ENCODE measurements around the gene CBX1.

Gene CBX1

DNA sequence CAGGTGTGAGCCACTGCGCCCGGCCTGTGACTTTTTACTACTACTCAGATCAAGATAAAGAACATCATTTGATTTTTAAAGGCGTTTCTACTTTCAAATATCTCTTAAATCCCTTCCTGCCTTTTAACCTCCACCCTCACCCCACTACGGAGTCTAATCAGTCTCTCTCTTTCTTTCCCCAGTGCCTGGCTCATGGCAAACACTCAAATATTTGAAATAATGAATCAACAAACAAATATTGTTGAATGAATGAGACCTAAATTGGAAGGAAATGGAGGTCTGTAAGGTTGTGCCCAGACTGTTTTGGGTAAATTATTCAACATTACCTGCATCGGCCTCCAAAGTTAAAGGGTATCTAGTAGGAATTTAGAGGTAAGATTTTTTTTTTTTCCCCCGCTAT lies 78.4 kb downstream of the CBX1 start:
- TF ChIP-seq, protein P1, sequence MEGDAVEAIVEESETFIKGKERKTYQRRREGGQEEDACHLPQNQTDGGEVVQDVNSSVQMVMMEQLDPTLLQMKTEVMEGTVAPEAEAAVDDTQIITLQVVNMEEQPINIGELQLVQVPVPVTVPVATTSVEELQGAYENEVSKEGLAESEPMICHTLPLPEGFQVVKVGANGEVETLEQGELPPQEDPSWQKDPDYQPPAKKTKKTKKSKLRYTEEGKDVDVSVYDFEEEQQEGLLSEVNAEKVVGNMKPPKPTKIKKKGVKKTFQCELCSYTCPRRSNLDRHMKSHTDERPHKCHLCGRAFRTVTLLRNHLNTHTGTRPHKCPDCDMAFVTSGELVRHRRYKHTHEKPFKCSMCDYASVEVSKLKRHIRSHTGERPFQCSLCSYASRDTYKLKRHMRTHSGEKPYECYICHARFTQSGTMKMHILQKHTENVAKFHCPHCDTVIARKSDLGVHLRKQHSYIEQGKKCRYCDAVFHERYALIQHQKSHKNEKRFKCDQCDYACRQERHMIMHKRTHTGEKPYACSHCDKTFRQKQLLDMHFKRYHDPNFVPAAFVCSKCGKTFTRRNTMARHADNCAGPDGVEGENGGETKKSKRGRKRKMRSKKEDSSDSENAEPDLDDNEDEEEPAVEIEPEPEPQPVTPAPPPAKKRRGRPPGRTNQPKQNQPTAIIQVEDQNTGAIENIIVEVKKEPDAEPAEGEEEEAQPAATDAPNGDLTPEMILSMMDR (IDR thresholded peaks at IDR 0.05; ENCODE audit: low read depth, low read length, poor library complexity, severe bottlenecking) = no peak
- no peak for TF ChIP-seq EZH2phosphoT487 (IDR thresholded peaks at IDR 0.05; ENCODE audit: borderline replicate concordance, low read length)
- H3K27me3 ChIP-seq (ENCODE audit: control insufficient read depth, low read length) = peaks cover 38% of the 10 kb centered on the region
- no peaks in the 10 kb centered on the region for H4K20me1 ChIP-seq (ENCODE audit: control insufficient read depth, insufficient read depth, low read depth, low read length)
- H3K4me2 ChIP-seq (ENCODE audit: low read length) = peak overlapping the region; percentile 88
- no peak overlapping the region for H3K4me3 ChIP-seq (ENCODE audit: low read length)
- H3K27ac ChIP-seq (ENCODE audit: low read depth, low read length) = no peak overlapping the region
- no peaks in the 10 kb centered on the region for H3K9me3 ChIP-seq (ENCODE audit: control insufficient read depth, insufficient read depth, low read length)
- no peaks in the 10 kb centered on the region for H3K9me2 ChIP-seq (replicated peaks; ENCODE audit: control insufficient read depth, low read length)
- H3K79me2 ChIP-seq (ENCODE audit: control insufficient read depth, low read length) = no peaks in the 10 kb centered on the region
- H3F3A ChIP-seq (ENCODE audit: control insufficient read depth, insufficient read depth) = no peaks in the 10 kb centered on the region
- H3K36me3 ChIP-seq (ENCODE audit: control insufficient read depth, low read length) = no peaks in the 10 kb centered on the region
- peaks cover 33% of the 10 kb centered on the region for H3K4me1 ChIP-seq (ENCODE audit: control insufficient read depth, low read length)

DNA sequence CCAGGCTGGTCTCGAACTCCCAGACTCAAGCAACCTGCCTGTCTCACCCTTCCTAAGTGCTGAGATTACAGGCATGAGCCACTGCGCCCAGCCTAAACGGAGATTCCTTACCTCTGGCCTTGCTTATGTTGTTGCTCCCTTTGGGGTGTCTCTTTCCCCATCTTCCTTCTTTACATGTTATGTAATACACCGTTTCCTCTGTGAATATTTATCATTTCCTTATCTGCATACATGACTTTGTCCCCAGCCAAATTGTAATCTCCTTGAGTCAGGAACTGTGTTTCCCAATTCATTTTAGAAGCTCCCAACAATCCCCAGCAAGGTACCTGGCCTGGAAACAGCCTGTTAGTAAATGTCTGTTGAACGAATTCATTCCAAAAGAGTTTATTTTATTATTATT lies 79.3 kb downstream of the CBX1 start:
- Histone ChIP-seq H3K4me3 (ENCODE audit: low read length) (no peak overlapping the region), H3K9me2 (replicated peaks; ENCODE audit: control insufficient read depth, low read length) (no peaks in the 10 kb centered on the region), H3K36me3 (ENCODE audit: control insufficient read depth, low read length) (no peaks in the 10 kb centered on the region), H3K4me2 (ENCODE audit: low read length) (no peak overlapping the region), H3K79me2 (ENCODE audit: control insufficient read depth, low read length) (no peaks in the 10 kb centered on the region), H3F3A (ENCODE audit: control insufficient read depth, insufficient read depth) (no peaks in the 10 kb centered on the region), H3K27me3 (ENCODE audit: control insufficient read depth, low read length) (peaks cover 38% of the 10 kb centered on the region), H4K20me1 (ENCODE audit: control insufficient read depth, insufficient read depth, low read depth, low read length) (no peaks in the 10 kb centered on the region), H3K9me3 (ENCODE audit: control insufficient read depth, insufficient read depth, low read length) (no peaks in the 10 kb centered on the region), H3K27ac (ENCODE audit: low read depth, low read length) (no peak overlapping the region), H3K4me1 (ENCODE audit: control insufficient read depth, low read length) (peaks cover 33% of the 10 kb centered on the region)
- no peak for TF ChIP-seq EZH2phosphoT487 (IDR thresholded peaks at IDR 0.05; ENCODE audit: borderline replicate concordance, low read length)
- TF ChIP-seq, protein P1 (IDR thresholded peaks at IDR 0.05; ENCODE audit: low read depth, low read length, poor library complexity, severe bottlenecking) = no peak

Measured in DOHH2 (cell line).